ENCODE data around the gene NAT16.

NAT16 gene

GRCh38 chr7:101223528-101223927 lies 43.4 kb upstream of the NAT16 start:
- no peak for DNase-seq
- H3K9me3 ChIP-seq (ENCODE audit: insufficient read depth, low read length, severe bottlenecking) = no peaks in the 10 kb centered on the region
- no peak for TF ChIP-seq EZH2 (IDR thresholded peaks at IDR 0.05; ENCODE audit: borderline replicate concordance, low read depth, low read length, severe bottlenecking)
- TF ChIP-seq CTCF (IDR thresholded peaks at IDR 0.05; ENCODE audit: borderline replicate concordance, extremely low read depth, low read length, poor library complexity, severe bottlenecking) = no peak
- no peak overlapping the region for H3K9ac ChIP-seq (ENCODE audit: low read depth, low read length)
- H3K4me1 ChIP-seq (ENCODE audit: insufficient read depth, low read length) = peaks cover 17% of the 10 kb centered on the region
- H3K27me3 ChIP-seq (ENCODE audit: insufficient read depth, low read length, poor library complexity) = no peaks in the 10 kb centered on the region
- no peak overlapping the region for H2AFZ ChIP-seq (ENCODE audit: low read depth, low read length)
- no peak for ATAC-seq (ENCODE audit: insufficient read depth, low read depth)
- peaks cover 43% of the 10 kb centered on the region for H3K36me3 ChIP-seq (ENCODE audit: insufficient read depth, low read length)
- no peak overlapping the region for H3K27ac ChIP-seq (ENCODE audit: low read length)
- peaks cover 13% of the 10 kb centered on the region for H4K20me1 ChIP-seq (ENCODE audit: insufficient read depth, low read length)
- peaks cover 33% of the 10 kb centered on the region for H3K79me2 ChIP-seq (ENCODE audit: insufficient read depth, low read length)
- H3K4me2 ChIP-seq (ENCODE audit: insufficient read depth, low read length) = no peak overlapping the region
- no peak overlapping the region for H3K4me3 ChIP-seq (ENCODE audit: low read depth in 1 of 2, low read length in 2 of 2)

- H3K9ac ChIP-seq (ENCODE audit: low read depth, low read length) = no peak overlapping the region
- H3K4me2 ChIP-seq (ENCODE audit: insufficient read depth, low read length) = no peak overlapping the region
- no peaks in the 10 kb centered on the region for H3K27me3 ChIP-seq (ENCODE audit: insufficient read depth, low read length, poor library complexity)
These were observed 42.3 kb upstream of the NAT16 start for GRCh38 chr7:101222275-101222830.

GRCh38 chr7:101220295-101220694 lies 40.2 kb upstream of the NAT16 start:
- DNase-seq (no peak), ATAC-seq (ENCODE audit: insufficient read depth, low read depth) (no peak)
- 0 out of 2 replicates have a peak overlapping the region, but pooled peaks have one; percentile 34 for H3K4me2 ChIP-seq (ENCODE audit: insufficient read depth, low read length)
- peaks cover 43% of the 10 kb centered on the region for H3K79me2 ChIP-seq (ENCODE audit: insufficient read depth, low read length)
- peaks cover 28% of the 10 kb centered on the region for H3K36me3 ChIP-seq (ENCODE audit: insufficient read depth, low read length)
- peaks cover 34% of the 10 kb centered on the region for H3K4me1 ChIP-seq (ENCODE audit: insufficient read depth, low read length)
- peaks cover 13% of the 10 kb centered on the region for H4K20me1 ChIP-seq (ENCODE audit: insufficient read depth, low read length)
- H3K4me3 ChIP-seq (ENCODE audit: low read depth in 1 of 2, low read length in 2 of 2) = no peak overlapping the region
- no peak overlapping the region for H2AFZ ChIP-seq (ENCODE audit: low read depth, low read length)
- H3K27me3 ChIP-seq (ENCODE audit: insufficient read depth, low read length, poor library complexity) = no peaks in the 10 kb centered on the region
- H3K9me3 ChIP-seq (ENCODE audit: insufficient read depth, low read length, severe bottlenecking) = no peaks in the 10 kb centered on the region
- no peak overlapping the region for H3K27ac ChIP-seq (ENCODE audit: low read length)
- H3K9ac ChIP-seq (ENCODE audit: low read depth, low read length) = 0 out of 2 replicates have a peak overlapping the region, but pooled peaks have one; percentile 6
- TF ChIP-seq CTCF (IDR thresholded peaks at IDR 0.05; ENCODE audit: borderline replicate concordance, extremely low read depth, low read length, poor library complexity, severe bottlenecking) (no peak), EZH2 (IDR thresholded peaks at IDR 0.05; ENCODE audit: borderline replicate concordance, low read depth, low read length, severe bottlenecking) (no peak)

More at GRCh38 chr7:101222275-101222830, 42.3 kb upstream of the NAT16 start:
- no peaks in the 10 kb centered on the region for H3K9me3 ChIP-seq (ENCODE audit: insufficient read depth, low read length, severe bottlenecking)
- H3K27ac ChIP-seq (ENCODE audit: low read length) = no peak overlapping the region
- ATAC-seq (ENCODE audit: insufficient read depth, low read depth) (no peak), DNase-seq (no peak)
- H3K4me3 ChIP-seq (ENCODE audit: low read depth in 1 of 2, low read length in 2 of 2) = no peak overlapping the region
- no peak overlapping the region for H2AFZ ChIP-seq (ENCODE audit: low read depth, low read length)
- H3K79me2 ChIP-seq (ENCODE audit: insufficient read depth, low read length) = peaks cover 39% of the 10 kb centered on the region
- H3K4me1 ChIP-seq (ENCODE audit: insufficient read depth, low read length) = peaks cover 20% of the 10 kb centered on the region
- TF ChIP-seq CTCF (IDR thresholded peaks at IDR 0.05; ENCODE audit: borderline replicate concordance, extremely low read depth, low read length, poor library complexity, severe bottlenecking) (no peak), EZH2 (IDR thresholded peaks at IDR 0.05; ENCODE audit: borderline replicate concordance, low read depth, low read length, severe bottlenecking) (no peak)
- H3K36me3 ChIP-seq (ENCODE audit: insufficient read depth, low read length) = peaks cover 41% of the 10 kb centered on the region
- peaks cover 13% of the 10 kb centered on the region for H4K20me1 ChIP-seq (ENCODE audit: insufficient read depth, low read length)

All from DND-41 (cell line).